ENCODE data around the gene PRSS27.
"Not testable (repeated sequence)": the region's sequence is repeated elsewhere in the genome, so short reads cannot be mapped to it uniquely, and the experiment has no call there.

The PRSS27 gene

GRCh38 chr16:2678206-2678965, 41.6 kb downstream of the PRSS27 start:
- DNase-seq (ENCODE audit: extremely low read depth in 1 of 2, low read depth in 1 of 2): not testable (repeated sequence)

GRCh38 chr16:2676937-2677336, 43.1 kb downstream of the PRSS27 start:
- DNase-seq (ENCODE audit: extremely low read depth in 1 of 2, low read depth in 1 of 2): not testable (repeated sequence)

- DNase-seq (ENCODE audit: extremely low read depth in 1 of 2, low read depth in 1 of 2): no peak
These were observed 44.3 kb downstream of the PRSS27 start for GRCh38 chr16:2675714-2676113.

GRCh38 chr16:2675021-2675420, 45.0 kb downstream of the PRSS27 start:
- no peak for DNase-seq (ENCODE audit: extremely low read depth in 1 of 2, low read depth in 1 of 2)

- DNase-seq (ENCODE audit: extremely low read depth in 1 of 2, low read depth in 1 of 2): peak; percentile 90 to 92
These were observed 46.7 kb downstream of the PRSS27 start for GRCh38 chr16:2673066-2673999.

GRCh38 chr16:2671741-2672140, 48.3 kb downstream of the PRSS27 start:
- no peak for DNase-seq (ENCODE audit: extremely low read depth in 1 of 2, low read depth in 1 of 2)

GRCh38 chr16:2671193-2671592, 48.8 kb downstream of the PRSS27 start:
- not testable (repeated sequence) for DNase-seq (ENCODE audit: extremely low read depth in 1 of 2, low read depth in 1 of 2)

- DNase-seq (ENCODE audit: extremely low read depth in 1 of 2, low read depth in 1 of 2): peak in 1 of 2 donors; percentile 52
These were observed 50.0 kb downstream of the PRSS27 start for GRCh38 chr16:2670017-2670416.

GRCh38 chr16:2669587-2669986, 50.4 kb downstream of the PRSS27 start:
- not testable (repeated sequence) for DNase-seq (ENCODE audit: extremely low read depth in 1 of 2, low read depth in 1 of 2)

GRCh38 chr16:2666671-2667070, 53.4 kb downstream of the PRSS27 start:
- not testable (repeated sequence) for DNase-seq (ENCODE audit: extremely low read depth in 1 of 2, low read depth in 1 of 2)

GRCh38 chr16:2664574-2664982, 55.4 kb downstream of the PRSS27 start:
- no peak for DNase-seq (ENCODE audit: extremely low read depth in 1 of 2, low read depth in 1 of 2)

GRCh38 chr16:2663553-2664546, 56.2 kb downstream of the PRSS27 start:
- DNase-seq (ENCODE audit: extremely low read depth in 1 of 2, low read depth in 1 of 2): peak in 1 of 2 donors; percentile 53
